Urothelium cell line (cell line): Measurements from ENCODE around the gene ALLC.

Experiments
- DNase-seq: peaks from one replicate; pipeline ENCODE4 v3.0.0; 2011; ENCODE audit warnings: low spot score, mixed read lengths
- FAIRE-seq: peaks from 2 replicates; lab custom pipeline; 2011; peaks lifted over from hg19 to GRCh38; lab: Jason Lieb, UNC

Gene ALLC

DNA sequence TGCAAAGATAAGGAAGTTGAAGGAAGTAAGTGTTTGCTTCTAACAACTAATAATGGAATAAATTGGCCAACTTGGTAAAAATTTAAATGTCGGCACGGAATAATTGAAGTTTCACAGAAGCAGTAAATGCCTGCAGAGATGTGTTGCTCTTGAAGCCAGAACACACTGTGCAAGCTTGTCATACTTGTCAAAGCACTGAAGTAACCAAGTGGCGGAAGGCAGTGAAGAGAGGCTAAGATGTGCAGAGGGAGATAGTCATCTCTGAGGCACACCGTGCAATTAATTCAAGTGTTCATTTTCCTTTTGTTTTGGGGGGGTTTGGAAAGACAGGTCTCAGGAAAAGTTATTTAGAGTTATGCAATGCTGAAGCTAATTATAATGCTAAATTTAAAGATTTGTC lies 50.6 kb downstream of the ALLC start:
- FAIRE-seq (no peak), DNase-seq (no peak)

DNA sequence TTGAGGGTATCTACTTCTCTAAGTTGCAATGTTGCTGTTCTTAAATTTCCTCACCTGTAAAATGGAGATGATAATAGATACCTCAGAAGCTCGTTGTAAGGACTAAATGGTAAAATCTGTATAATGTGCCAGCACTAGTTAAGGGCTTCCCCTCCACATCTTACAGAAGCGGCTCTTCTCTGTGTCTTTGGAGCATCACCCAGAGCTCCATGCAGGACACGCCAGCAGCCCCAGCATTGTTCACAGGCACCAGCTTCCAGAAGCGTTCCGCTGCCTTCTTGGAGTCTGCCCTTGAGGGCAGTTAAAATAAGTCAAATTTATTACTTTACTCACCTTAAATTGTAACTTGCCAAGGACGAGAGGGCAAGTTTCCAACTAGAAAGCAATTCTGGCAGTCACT lies 51.2 kb downstream of the ALLC start:
- DNase-seq (no peak), FAIRE-seq (no peak)

DNA sequence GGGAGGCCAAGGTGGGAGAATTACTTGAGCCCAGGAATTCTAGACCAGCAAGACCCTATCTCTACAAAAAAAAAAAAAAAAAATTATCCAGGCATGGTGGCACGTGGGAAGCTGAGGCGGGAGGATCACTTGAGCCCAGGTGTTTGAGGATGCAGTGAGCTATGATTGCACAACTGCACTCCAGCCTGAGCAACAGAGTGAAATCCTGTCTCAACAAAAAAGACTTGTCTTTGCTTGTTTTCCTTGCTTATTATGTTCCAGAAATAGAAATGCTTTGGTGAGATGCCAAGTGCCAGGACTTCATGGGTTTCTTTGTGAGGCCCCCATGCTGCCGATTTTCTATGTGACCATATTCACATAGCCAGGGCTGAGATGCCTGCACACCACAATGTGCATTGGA lies 54.4 kb downstream of the ALLC start:
- no peak for FAIRE-seq
- no peak for DNase-seq

DNA sequence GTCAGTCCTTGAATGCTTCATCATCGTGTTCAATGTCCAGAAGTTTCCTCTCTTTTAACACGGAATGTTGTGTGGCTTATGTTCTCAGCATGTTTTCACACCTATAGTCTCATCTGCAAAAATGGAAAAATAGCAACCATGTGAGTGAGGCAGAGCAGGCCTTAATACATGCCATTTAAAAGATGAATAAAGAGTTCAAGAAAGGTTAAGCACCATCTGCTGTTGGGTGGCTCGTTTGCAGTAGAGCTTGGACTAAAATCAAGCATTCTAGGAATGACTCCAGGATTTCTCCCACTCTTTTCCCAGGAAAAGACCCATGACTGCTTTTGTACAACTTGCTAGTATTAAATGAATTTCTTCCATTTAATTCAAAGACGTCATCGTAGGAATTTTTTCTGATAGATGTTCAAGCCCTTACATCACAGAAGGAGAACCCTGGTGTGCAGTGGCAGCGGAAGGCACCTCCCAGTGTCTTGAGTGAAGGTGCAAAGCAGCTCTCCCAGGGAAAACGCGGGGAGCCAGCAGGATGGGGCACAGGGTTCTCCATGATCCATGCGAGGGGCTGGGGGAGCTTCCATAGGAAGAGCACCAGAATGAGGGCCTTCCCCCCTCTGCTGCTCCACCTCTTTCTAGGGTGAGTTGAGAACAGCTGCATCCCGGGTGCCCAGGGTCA lies 55.0 kb downstream of the ALLC start:
- no peak for DNase-seq

DNA sequence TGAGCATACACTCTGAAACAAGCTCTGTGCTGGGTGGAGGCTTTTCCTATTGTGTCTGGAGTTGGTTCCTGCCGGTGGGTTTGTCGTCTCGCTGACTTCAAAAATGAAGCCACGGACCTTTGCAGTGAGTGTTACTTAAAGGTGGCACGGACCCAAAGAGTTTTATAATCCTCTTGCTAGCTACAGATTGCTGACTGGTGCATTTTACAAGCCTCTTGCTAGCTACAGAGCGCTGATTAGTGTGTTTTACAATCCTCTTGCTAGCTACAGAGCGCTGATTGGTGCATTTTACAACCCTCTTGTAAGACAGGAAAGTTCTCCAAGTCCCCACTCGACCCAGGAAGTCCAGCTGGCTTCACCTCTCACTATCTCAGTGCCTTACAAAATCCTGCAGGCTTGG lies 60.7 kb downstream of the ALLC start:
- DNase-seq (no peak), FAIRE-seq (no peak)

More for the DNA sequence above, 55.0 kb downstream of the ALLC start:
- FAIRE-seq: no peak

DNA sequence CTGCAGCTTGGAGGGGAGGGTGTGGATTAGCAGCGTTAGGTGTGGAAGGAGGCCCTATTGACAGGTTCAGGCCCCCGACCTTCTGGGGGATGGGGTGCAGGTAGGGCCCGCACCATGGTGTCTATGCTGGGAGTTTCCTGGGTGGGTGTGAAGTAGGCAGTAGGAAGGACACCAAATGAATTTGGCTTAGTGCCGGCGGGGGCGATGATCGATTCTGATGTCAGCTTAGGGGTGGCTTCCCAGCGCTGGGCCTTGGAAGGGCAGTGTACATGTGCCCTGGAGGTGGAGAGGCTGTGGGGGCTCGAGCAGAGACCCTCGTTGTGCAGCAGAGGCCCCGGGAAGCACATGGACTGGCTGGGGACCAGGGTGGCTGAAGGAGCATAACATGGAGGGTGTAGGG lies 67.0 kb downstream of the ALLC start:
- FAIRE-seq: no peak
- DNase-seq: no peak

DNA sequence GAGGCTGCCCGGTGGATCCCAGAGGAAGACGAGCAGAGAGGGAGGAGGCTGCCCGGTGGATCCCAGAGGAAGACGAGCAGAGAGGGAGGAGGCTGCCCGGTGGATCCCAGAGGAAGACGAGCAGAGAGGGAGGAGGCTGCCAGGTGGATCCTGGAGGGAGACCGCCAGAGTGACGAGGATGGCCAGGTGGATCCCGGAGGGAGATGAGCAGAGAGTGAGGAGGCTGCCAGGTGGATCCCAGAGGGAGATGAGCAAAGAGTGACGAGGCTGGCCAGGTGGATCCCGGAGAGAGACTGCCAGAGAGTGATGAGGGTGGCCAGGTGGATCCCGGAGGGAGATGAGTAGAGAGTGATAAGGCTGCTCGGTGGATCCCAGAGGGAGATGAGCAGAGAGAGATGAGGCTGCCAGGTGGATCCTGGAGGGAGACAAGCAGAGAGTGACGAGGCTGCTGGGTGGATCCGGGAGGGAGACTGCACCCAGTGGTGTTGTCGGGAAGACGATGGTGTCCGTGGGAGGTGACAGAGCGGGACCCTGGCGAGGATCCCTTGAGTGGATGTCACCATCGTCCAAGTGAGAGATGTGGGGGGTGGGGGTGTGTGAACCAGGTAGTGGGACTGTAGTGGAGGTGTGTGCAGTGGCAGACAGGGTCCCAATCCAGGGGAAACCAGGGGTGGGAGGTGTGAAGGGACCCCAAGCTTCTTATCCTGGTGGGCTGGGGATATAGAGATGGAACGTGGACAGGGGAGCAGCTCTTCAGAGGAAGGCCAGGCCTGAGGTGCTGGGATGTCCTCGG lies 67.7 kb downstream of the ALLC start:
- FAIRE-seq (no peak), DNase-seq (no peak)

DNA sequence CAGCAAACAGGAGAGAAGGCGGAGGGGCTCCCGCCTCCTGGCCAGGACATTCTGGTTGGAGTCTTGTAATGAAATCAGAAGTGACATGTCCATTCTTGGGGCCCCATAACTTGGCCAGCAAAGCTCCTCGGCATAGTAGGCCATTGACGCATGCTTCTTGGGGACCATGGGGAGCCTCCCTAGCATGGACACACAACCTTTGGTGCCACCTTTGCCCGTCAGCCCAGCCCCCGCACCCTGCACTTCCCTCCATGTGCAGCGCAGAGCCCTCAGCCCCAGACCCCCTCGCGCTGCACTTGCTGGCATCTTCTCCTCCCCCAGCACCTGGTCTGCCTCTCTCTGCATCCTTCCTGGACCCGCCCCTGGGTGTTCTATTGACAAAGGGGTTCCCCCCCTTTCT lies 68.5 kb downstream of the ALLC start:
- FAIRE-seq: no peak
- DNase-seq: no peak

DNA sequence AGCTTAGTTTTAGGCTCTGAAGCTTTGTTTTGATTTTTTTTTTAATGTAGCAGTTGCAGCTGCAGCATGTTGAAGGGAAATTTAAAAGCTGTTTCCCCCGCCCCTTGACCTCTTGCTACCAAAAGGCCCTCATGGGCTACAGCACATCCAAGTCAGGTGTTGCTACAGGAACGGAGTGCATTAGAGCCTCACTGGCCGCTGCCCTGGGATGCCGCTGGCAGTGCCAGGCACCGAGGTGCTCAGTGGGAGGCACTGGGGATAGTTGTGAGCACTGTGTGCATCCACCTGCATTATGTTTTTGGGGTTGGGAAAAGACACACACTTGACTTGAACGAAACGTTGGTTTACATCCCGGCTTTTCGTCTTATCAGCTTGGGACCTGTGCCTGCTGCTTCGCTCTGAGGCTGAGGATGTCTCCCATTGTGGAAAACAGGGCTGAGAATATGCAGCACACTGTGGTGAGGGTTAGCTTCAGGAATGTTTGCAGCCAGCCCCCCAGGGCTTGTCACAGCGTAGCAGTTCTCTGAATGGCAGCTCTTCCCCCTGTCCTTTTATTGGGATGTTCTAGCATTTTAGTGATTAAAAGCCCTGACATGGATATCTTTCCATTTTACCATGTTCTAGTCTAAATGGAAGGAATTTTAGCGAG lies 69.5 kb downstream of the ALLC start:
- no peak for DNase-seq
- FAIRE-seq: no peak

DNA sequence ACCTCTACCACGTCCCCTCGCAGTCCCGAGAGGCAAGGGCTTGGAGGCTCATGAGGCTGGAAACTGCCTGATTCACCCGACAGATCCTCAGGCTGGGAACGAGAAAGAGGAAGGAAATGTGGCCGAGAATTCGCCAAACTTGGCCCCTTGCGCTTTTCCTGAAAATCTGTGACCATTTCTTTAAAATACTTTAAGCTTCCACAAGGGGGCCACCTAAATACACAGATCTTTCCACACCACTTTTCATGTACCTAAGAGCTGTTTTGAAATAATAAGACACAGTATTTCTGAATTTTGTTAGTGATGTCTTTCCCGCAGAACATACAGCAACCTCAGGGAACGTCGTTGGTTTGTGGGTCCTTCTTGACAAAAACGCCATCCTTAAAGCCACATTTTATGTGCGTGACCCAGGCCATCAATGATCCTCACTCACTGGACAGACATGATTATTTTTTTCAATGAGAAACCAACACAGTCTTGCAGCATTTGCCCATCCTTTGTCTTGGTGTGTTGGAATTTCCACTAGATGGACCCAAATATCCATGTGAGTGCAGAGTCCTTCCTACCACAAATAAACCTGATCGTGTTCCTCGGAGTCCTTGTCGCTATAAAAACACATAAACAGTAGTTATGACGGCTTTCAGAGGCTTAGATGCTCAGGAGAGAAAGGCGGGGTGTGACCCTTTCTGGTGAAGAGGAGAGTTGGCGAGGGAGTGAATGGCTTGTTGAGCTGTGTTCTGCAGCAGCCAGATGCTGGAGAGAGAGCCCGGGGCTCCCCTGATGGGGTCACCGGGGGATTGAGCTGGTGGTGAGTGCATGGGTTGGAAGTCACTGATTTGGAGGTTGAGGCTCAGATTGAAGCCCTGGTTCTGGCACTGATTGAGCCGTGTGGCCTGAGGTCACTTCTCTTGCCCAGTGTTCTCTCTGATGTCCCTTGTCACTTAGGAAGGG lies 70.4 kb downstream of the ALLC start:
- DNase-seq (peak; percentile 46), FAIRE-seq (no peak)

DNA sequence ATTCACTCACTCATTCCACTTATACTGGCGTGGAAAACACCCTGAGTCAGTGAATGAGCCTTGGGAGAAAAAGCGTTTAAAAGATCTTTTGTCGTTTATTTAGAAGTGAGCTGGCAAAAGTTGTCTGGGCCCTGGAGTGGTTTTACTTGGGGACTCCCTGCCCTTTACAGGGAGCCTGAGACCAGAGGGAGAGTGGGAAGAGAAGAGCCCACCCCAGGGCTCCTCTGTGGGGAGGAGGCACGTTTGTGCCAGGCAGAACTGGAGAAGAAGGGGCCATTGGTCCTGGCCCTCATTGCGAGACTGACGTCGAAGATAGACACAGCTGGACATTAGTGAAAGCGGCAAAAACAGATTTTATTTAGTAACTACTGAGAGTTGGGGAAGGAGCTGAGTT lies 71.1 kb downstream of the ALLC start:
- FAIRE-seq: no peak
- DNase-seq: no peak

DNA sequence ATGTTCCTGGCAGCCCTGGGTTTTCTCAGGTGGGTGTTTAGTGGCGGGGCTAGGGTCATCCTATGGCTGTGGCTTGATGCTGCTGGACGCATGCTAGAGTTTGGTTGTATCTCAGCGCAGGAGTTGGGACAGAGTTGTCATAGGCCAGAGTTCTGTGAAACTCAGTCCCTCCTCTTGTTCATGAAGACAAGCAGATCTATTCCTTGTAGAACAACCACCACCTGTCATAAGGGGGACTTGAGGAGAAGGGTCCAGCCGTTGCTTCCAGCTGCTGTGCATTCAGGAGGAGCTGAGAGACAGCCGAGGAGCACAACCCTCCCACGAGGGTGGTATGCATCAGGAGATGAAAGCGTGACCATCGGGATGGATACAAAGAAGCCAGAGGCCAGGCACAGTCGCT lies 71.8 kb downstream of the ALLC start:
- FAIRE-seq: no peak

DNA sequence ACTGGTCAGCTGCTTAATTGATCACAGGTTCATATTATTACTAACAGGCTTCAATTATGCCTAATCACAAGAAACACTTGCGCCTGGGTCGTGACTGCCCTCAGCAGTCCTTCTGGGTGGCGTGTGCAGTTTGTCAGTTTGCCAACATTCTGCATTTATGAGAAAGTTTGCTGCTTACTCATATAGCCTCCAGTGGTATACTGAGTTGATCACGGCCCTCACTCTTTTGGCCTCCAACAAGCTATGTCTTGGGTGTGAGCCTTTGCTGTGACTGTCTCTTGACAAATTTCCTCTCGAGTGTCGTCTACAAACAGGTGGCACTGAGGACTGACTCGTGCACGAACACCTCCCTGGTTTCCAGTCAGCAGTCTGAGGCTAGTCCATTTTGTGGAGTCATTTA lies 72.6 kb downstream of the ALLC start:
- FAIRE-seq (no peak), DNase-seq (no peak)

More for the DNA sequence above, 71.8 kb downstream of the ALLC start:
- no peak for DNase-seq

DNA sequence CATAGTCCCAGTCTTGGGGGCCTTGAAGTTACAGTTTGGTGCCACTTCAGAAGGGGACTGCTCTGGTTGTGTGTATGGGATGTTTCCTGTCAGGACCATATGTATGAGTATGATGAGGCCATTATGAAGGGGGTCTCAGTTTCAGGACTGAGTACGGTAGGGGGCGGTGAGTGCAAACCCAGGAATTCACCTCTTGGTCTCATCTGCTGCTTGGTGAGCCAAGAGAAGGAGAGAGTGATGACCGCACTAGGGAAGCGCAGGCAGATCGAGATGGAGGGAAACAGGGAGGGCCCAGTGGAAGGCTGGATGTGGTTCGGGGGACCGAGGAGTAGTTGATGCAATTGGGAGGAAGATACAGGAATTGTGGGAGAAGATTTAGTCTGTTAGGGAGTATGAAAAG lies 73.8 kb downstream of the ALLC start:
- FAIRE-seq (no peak), DNase-seq (no peak)

DNA sequence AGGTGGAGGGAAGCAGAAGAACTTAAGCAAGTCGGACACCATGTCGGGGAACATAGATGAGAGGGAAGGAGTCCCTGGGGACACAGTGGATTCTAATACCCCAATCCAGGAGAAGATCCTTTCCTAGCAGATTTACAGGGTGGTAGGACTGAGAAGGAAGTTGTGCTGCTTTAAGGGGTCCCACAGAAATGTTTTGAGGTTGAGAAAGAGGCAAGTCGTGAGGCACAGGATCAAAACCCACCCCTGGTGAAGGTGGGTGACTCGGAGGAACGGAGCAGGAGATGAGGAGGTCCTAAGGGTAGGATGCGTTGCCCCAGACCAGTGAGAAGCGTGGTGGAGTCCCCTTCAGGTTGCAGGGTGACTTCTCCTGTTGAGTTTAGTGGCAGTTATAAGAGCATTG lies 78.1 kb downstream of the ALLC start:
- FAIRE-seq (no peak), DNase-seq (no peak)

DNA sequence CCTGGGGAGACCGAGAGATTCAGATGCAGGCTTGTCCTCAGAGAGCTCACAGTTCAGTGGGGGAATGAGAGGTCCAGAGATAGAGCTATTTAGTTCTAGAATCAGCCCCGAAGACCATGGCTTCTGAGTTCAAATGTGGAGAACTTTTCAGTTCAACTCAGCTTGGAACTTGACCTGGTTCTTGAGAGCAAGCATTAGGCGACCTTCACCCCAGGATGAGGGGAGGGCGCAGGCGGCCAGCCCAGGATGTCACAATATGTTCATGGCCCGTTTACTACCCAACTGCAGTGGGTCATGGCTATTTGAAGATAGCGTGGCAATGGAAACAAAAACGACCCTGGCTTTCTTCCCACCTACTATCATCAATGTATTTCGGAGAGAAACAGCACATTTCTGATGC lies 79.1 kb downstream of the ALLC start:
- DNase-seq (no peak), FAIRE-seq (no peak)

DNA sequence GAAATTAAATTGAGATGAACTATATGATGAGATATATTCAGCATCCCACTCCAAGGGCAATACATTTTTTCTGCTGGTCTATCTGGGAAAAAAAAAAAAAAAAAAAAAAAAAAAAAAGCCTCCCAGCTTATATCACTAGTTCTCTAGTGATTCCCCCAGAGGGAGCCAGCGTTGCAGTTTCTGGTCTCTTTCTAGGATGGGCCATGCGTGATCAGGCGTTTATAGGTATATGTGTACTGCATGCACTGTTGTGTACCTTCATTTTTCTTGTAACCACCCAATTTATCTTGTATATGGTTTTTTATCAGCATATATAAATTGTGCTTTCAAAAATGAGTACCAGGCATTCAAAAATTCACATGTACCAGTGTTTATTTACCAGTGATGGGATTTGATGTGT lies 80.5 kb downstream of the ALLC start:
- FAIRE-seq (no peak), DNase-seq (peak; percentile 51)

DNA sequence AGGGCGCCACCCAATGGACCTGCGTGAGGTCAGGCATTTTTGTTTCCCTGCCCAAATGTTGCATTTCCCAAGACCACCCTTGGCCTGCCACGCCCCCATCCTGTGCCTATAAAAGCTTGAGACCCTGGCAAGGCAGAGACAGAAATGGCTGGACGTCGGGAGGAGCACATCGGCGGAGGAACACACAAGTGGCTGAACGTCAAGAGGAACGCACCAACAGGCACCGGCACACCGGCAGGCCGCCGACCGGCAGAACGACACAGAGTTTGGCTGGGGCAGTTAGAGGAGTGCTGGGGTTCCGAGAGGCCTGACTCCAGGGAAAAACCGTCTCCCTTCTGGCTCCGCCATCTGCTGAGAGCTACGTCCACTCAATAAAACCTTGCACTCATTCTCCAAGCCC lies 81.3 kb downstream of the ALLC start:
- DNase-seq (no peak), FAIRE-seq (no peak)

DNA sequence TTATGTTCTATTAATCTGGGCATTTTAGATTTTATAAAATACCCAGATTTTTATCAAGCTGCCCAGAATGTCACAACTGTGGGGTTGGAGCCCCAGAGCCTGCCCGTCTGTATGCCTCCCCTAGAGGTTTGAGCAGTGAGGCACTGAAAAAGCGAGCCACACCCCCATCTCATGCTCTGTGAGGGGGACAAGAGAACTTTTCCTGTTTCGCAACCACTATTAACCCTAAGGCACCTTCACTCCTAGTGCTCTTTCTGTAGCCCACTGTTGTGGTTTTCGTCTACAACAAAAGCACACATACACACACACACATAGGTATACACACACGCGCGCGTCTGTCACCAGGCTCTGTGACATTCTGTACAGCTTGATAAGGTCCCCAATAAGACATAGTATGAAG lies 83.4 kb downstream of the ALLC start:
- DNase-seq: no peak
- FAIRE-seq: no peak

DNA sequence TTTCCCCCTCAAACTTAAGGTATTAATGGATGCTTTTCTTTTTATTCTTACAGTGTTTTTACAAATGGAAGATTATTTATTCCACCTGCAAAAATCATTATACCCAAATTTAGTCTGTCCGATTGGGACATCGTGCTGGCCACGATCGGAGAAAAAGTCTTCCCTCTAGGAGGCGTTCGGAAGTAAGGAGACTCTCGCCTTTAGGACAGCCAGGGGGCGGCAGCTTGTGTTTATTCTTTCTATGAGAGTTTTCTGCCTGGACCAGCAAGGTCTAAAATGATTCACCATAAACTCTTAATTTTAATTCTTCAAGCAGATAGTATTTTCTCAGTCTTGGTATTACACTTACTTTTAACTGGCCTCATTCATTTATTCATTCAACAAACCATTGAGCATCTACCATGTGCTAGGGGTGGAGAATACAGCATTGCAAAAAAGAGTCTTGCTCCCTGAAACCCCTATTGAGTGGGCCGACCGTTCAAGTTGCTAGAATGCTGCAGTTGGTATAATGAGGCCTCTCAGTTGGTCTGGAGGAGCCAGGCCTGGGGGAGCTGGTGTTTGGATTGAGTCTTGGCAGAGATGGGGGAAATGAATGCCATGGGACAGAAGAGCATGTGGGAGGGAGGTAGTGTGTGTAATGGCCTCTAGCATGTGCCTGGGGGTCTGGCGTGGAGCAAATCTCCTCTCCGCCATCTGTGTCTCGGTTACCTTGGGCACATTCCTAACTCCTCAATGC lies 84.0 kb downstream of the ALLC start:
- FAIRE-seq: no peak

More for the DNA sequence above, 84.0 kb downstream of the ALLC start:
- DNase-seq: no peak
